Transverse colon (tissue), 4 donors: ENCODE measurements around the gene UPK2. TPM values are rescaled to one million over a fixed set of nuclear protein-coding genes. Genes with fewer than 3 reads are reported as not detected.

ENCODE experiments used
- DNase-seq: peaks from one replicate; pipeline ENCODE4 v3.0.0-alpha.2; 2019
- H3K27ac ChIP-seq, 4 donors: fragments of 200-600 bp; sonication (generic); 2 replicates each; pipeline ENCODE4 v1.5.1; 2016 to 2018; ENCODE audit warnings: inconsistent platforms in 4 of 4
- H3K27me3 ChIP-seq: fragments of 200-600 bp; sonication (generic); 2 replicates; pipeline ENCODE4 v1.5.1; 2017; ENCODE audit warnings: inconsistent platforms
- H3K36me3 ChIP-seq, 4 donors: fragments of 200-600 bp; sonication (generic); 2 replicates each; pipeline ENCODE4 v1.5.1; 2017 to 2019; ENCODE audit warnings: inconsistent platforms in 4 of 4
- H3K4me1 ChIP-seq, 4 donors: fragments of 200-600 bp; sonication (generic); 2 replicates each; pipeline ENCODE4 v1.5.1; 2017 to 2020; ENCODE audit warnings: inconsistent platforms in 4 of 4
- H3K4me3 ChIP-seq, 4 donors: fragments of 200-600 bp; sonication (generic); 1 replicate in 1 of 4; 2 replicates in 3 of 4; pipeline versions ENCODE4 v1.5.1 to v1.6.1; 2017 to 2019; ENCODE audit warnings: inconsistent platforms in 4 of 4
- H3K9me3 ChIP-seq, 2 donors: fragments of 200-600 bp; sonication (generic); 2 replicates each; pipeline ENCODE4 v1.5.1; 2017 to 2019; ENCODE audit warnings: inconsistent platforms in 2 of 2
- EP300 ChIP-seq: sonication (generic); formaldehyde crosslinking; IDR thresholded peaks from one replicate; pipeline ENCODE4 v1.6.1; 2017; ENCODE audit warnings: antibody characterized with exemption, low read depth
- POLR2A ChIP-seq: fragments of 450-650 bp; IDR thresholded peaks from one replicate; pipeline ENCODE4 v1.6.1; 2016; ENCODE audit warnings: antibody characterized with exemption, mild to moderate bottlenecking, moderate library complexity
- POLR2AphosphoS5 ChIP-seq, 3 donors: sonication (generic); formaldehyde crosslinking; IDR thresholded peaks; one replicate each; pipeline ENCODE4 v1.6.1; 2016; ENCODE audit warnings: antibody characterized with exemption in 3 of 3
- WGBS, 2 donors: methylation state at CpG; one replicate each; pipeline ENCODE4 v1.1.5; 2018; ENCODE audit warnings: low coverage in 1 of 2; 5-methylcytosine and 5-hydroxymethylcytosine counted together
- in situ Hi-C, 4 donors: fragments of 200-750 bp; cut with MboI; loops; one replicate each; pipeline versions ENCODE4 v1.15.0 to v1.15.1; 2017; ENCODE audit warnings: low sequenced_read_pairs in 3 of 4, low pct_ligation_motif_present in 1 of 4, low pct_unique_long_range_greater_than_20kb in 1 of 4
- intact Hi-C: fragments of 100-400 bp; cut with DNase I; formaldehyde crosslinking; loops from one replicate; pipeline ENCODE4 v1.15.1; 2023; ENCODE audit warnings: low total_unique reads
- total RNA-seq, 4 donors: library from RNA; depleted of rRNA; stranded (reverse); fragments of >200 nt; gene quantifications; one replicate each; pipeline ENCODE4 v1.1.0, GENCODE V29; 2016
- TF ChIP-seq, protein P1 (sequence below), 5 experiments: fragments of 200-600 bp in 3 of 5; fragments of 450-650 bp in 2 of 5; sonication (generic) in 3 of 5; IDR thresholded peaks; 1 replicate in 2 of 5; 2 replicates in 3 of 5; pipeline ENCODE4 v1.5.1; 2016 to 2017; ENCODE audit warnings: antibody characterized with exemption in 5 of 5, inconsistent platforms in 3 of 5, mild to moderate bottlenecking in 2 of 5, moderate library complexity in 1 of 5

Gene UPK2
- total RNA-seq, 4 donors from 2014 or later, result not detected

DNA sequence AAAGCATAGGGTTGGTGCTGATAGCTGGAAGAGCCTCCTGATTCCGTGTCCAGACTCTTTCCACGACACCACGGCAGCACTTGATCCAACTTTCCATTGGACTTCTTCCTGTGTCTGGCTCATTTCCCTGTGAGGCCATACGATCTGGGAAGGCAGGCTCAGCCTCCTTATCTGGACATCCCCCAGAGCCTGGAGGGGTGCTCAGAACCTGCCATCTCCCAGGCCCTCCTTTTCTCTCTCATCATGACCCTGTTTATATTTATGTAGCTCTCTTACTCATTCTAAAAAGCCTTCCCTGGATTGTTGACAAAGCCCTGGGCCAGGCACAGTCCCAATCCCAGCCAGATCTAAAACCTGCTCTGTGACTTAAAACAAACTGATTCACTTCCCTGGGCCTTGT lies 22.6 kb upstream of the UPK2 start:
- Histone ChIP-seq H3K4me3 (no peak overlapping the region), H3K27ac (peak overlapping the region; percentile 19 to 61 (median 56)), H3K4me1 (peaks cover 4 to 20% (median 11%) of the 10 kb centered on the region in 4 donors), H3K27me3 (peaks cover 11% of the 10 kb centered on the region), H3K36me3 (no peaks in the 10 kb centered on the region), H3K9me3 (no peaks in the 10 kb centered on the region)
- no peak for TF ChIP-seq POLR2AphosphoS5 (IDR thresholded peaks at IDR 0.05)
- TF ChIP-seq POLR2A, result no peak
- TF ChIP-seq, protein P1, sequence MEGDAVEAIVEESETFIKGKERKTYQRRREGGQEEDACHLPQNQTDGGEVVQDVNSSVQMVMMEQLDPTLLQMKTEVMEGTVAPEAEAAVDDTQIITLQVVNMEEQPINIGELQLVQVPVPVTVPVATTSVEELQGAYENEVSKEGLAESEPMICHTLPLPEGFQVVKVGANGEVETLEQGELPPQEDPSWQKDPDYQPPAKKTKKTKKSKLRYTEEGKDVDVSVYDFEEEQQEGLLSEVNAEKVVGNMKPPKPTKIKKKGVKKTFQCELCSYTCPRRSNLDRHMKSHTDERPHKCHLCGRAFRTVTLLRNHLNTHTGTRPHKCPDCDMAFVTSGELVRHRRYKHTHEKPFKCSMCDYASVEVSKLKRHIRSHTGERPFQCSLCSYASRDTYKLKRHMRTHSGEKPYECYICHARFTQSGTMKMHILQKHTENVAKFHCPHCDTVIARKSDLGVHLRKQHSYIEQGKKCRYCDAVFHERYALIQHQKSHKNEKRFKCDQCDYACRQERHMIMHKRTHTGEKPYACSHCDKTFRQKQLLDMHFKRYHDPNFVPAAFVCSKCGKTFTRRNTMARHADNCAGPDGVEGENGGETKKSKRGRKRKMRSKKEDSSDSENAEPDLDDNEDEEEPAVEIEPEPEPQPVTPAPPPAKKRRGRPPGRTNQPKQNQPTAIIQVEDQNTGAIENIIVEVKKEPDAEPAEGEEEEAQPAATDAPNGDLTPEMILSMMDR (IDR thresholded peaks at IDR 0.05), result no peak
- TF ChIP-seq EP300, result no peak
- 31 to 40% methylated on average over 1 to 4 of the region's 4 CpGs for WGBS, 2 donors
- DNase-seq, result no peak
- intact Hi-C loops, result no loop called here
- in situ Hi-C loops, result no loop called here

DNA sequence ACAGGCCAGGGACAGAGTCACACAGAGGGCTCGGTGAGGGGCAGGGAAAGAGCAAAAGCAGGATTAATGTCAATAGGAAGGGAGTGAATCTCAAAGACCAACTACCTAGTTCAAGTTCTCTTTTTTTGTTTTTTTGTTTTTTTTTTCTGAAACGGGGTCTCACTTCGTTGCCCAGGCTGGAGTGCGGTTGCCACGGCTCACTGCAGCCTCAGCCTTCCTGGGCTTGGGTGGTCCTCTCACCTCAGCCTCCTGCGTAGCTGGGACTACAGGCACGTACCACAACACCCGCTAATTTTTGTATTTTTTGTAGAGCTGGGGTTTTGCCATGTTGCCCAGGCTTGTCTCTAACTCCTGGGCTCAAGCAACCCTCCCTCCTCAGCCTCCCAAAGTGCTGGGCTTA lies 20.7 kb upstream of the UPK2 start:
- no peak for TF ChIP-seq POLR2A
- no peak for TF ChIP-seq EP300
- TF ChIP-seq POLR2AphosphoS5 (IDR thresholded peaks at IDR 0.05), result no peak
- TF ChIP-seq, protein P1 (IDR thresholded peaks at IDR 0.05), result no peak
- 62 to 70% methylated on average over 8 of the region's 8 CpGs for WGBS, 2 donors
- Histone ChIP-seq H3K9me3 (no peaks in the 10 kb centered on the region), H3K36me3 (no peaks in the 10 kb centered on the region), H3K27me3 (peaks cover 11% of the 10 kb centered on the region), H3K27ac (no peak overlapping the region), H3K4me3 (no peak overlapping the region), H3K4me1 (peaks cover 3 to 14% (median 7%) of the 10 kb centered on the region in 4 donors)
- no peak for DNase-seq
- intact Hi-C loops, result no loop called here
- in situ Hi-C loops, result no loop called here

DNA sequence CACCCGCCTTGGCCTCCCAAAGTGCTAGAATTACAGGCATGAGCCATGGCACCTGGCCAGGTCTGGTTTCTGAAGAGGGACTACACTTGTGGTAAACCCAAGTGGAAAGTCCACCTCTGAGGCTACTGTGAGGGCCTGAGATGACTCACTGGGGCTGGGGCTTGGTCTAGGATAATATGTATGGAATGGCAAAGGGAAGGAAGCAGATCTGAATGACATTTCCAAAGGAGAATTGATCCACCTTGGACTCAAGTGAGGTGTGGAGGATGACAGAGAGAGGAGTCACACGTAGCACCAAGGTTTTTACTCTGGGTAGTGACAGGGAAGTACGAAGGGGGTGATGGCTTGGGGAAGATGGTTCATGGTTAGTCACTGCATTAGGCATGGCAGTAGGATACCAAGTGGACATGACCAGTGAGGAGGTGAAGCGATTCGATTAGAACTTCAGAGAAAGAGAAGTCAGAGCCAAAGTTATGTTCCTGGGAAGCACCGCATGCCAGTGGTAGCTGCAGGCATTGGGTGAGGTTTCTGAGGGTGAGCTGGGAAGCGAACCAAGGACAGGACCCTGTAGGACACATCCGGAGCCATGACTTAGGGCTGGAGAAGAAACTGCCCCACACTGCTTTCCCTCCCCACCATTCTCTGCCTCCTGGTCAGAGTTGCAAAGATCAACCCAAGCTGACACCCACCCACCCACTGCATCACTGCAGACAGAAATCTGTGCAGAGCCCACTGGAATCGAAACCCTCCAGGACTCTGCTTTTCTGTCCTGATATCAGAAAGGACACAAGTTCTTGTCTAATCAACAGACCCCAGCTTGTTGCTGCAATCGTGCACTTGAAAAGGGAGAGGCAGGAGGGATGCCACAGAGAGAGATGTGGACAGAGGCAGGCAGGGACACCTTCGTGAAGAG lies 17.4 kb upstream of the UPK2 start:
- in situ Hi-C loops, result no loop called here
- Histone ChIP-seq H3K27me3 (peaks cover 11% of the 10 kb centered on the region), H3K9me3 (no peaks in the 10 kb centered on the region), H3K4me1 (peaks cover 0 to 1% (median 0%) of the 10 kb centered on the region in 4 donors), H3K36me3 (no peaks in the 10 kb centered on the region), H3K4me3 (no peak overlapping the region), H3K27ac (no peak overlapping the region)
- intact Hi-C loops, result no loop called here
- peak; percentile 33 for DNase-seq
- WGBS, 2 donors, result 79 to 83% methylated on average over 5 to 11 of the region's 11 CpGs
- TF ChIP-seq, protein P1 (IDR thresholded peaks at IDR 0.05), result no peak
- TF ChIP-seq POLR2A, result no peak
- no peak for TF ChIP-seq POLR2AphosphoS5 (IDR thresholded peaks at IDR 0.05)
- no peak for TF ChIP-seq EP300

DNA sequence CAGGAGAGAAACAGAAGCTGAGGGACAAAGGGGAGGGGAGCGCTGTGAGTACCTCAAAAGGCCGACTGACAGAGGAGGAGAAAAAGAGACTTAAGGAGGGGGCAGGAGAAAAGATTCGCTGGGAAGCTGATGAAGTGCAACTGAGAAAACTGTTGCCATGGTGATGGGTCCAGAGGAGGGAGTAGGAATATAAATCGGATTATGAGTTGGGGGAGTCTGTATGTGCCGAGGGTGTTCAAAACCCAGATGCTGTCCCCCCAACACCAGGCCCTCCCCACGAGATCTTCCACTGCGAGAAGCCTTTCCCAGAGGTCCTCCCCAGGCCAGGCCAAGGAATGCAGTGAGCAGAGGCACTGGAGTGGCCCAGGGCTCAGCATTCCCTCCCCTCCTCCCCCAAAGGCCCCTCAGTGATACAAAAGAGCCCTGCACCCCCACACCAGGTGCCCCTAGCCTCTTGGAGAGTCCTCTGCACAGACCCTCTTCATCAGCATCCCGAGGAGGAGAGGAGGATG lies 16.6 kb upstream of the UPK2 start:
- TF ChIP-seq, protein P1 (IDR thresholded peaks at IDR 0.05), result no peak
- TF ChIP-seq POLR2A, result no peak
- no peak for TF ChIP-seq POLR2AphosphoS5 (IDR thresholded peaks at IDR 0.05)
- no peak for TF ChIP-seq EP300
- WGBS, 2 donors, result 69 to 70% methylated on average over 2 to 8 of the region's 8 CpGs
- in situ Hi-C loops, result no loop called here
- intact Hi-C loops, result no loop called here
- Histone ChIP-seq H3K27me3 (peaks cover 11% of the 10 kb centered on the region), H3K9me3 (no peaks in the 10 kb centered on the region), H3K36me3 (no peaks in the 10 kb centered on the region), H3K4me3 (no peak overlapping the region), H3K27ac (no peak overlapping the region), H3K4me1 (no peaks in the 10 kb centered on the region)
- DNase-seq, result no peak
